ENCODE results near the gene BMAL1. TPM values are rescaled to one million over a fixed set of nuclear protein-coding genes. Genes with fewer than 3 reads are reported as not detected.

The BMAL1 gene
- total RNA-seq, 4 donors from 2014 or later: 21.4 to 39.5 (median 22.3) TPM

DNA sequence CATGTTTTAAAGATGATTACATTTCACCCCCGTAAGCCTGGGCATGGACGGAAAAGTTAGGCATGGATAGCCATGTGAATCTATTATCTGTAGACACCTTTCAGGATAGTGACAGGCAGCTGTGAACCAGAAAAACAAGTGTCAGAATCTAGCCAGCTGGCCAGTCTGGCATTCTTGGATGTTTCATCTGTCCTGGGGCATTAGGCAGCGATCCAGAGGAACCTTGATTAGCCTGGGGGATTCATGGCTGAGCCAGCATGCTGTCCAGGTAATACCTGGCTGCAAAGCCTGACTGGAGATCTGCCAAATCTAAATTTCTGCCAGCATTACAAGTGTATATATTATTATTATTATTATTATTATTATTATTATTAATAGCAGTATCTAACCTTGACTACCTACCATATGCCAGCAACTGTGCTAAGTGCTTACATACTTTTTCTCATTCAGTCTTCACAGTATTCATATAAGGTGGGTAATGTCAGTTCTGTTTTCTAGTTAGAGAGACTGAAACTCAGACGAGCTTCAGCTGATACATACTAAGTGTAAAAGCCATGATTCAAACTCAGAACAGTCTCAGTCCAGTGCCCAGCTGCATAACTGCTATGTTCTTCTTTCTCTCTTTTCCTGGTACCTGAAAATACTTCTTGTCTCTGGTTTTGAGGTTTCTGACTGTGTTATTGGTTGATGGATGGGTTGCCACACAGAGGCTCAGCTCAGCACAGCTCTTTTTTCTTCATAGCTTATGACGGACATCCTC lies 12.8 kb downstream of the BMAL1 start:
- TF ChIP-seq, protein P1, sequence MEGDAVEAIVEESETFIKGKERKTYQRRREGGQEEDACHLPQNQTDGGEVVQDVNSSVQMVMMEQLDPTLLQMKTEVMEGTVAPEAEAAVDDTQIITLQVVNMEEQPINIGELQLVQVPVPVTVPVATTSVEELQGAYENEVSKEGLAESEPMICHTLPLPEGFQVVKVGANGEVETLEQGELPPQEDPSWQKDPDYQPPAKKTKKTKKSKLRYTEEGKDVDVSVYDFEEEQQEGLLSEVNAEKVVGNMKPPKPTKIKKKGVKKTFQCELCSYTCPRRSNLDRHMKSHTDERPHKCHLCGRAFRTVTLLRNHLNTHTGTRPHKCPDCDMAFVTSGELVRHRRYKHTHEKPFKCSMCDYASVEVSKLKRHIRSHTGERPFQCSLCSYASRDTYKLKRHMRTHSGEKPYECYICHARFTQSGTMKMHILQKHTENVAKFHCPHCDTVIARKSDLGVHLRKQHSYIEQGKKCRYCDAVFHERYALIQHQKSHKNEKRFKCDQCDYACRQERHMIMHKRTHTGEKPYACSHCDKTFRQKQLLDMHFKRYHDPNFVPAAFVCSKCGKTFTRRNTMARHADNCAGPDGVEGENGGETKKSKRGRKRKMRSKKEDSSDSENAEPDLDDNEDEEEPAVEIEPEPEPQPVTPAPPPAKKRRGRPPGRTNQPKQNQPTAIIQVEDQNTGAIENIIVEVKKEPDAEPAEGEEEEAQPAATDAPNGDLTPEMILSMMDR (IDR thresholded peaks at IDR 0.05): no peak
- TF ChIP-seq POLR2A (IDR thresholded peaks at IDR 0.05): no peak
- Histone ChIP-seq H3K9me3 (no peaks in the 10 kb centered on the region), H3K27me3 (no peaks in the 10 kb centered on the region), H3K36me3 (no peaks in the 10 kb centered on the region), H3K4me3 (no peak overlapping the region), H3K4me1 (peaks cover 3 to 27% (median 3%) of the 10 kb centered on the region in 3 donors), H3K27ac (no peak overlapping the region)
- 44 to 52% methylated on average over 4 to 5 of the region's 5 CpGs for WGBS, 2 donors
- no peak for DNase-seq
- intact Hi-C loops (cut with DNase I): no loop called here

- intact Hi-C loops (cut with DNase I): no loop called here
- Histone ChIP-seq H3K36me3 (no peaks in the 10 kb centered on the region), H3K4me1 (peaks cover 3 to 27% (median 3%) of the 10 kb centered on the region in 3 donors), H3K27ac (no peak overlapping the region), H3K4me3 (no peak overlapping the region), H3K27me3 (no peaks in the 10 kb centered on the region), H3K9me3 (no peaks in the 10 kb centered on the region)
- TF ChIP-seq POLR2A (IDR thresholded peaks at IDR 0.05): no peak
- TF ChIP-seq, protein P1 (IDR thresholded peaks at IDR 0.05): no peak
- 83 to 95% methylated on average over 3 of the region's 3 CpGs for WGBS, 2 donors
- no peak for DNase-seq
These were observed 13.8 kb downstream of the BMAL1 start for GRCh38 chr11:13291361-13291760.

GRCh38 chr11:13291800-13292199 lies 14.2 kb downstream of the BMAL1 start:
- Histone ChIP-seq H3K4me3 (no peak overlapping the region), H3K36me3 (no peaks in the 10 kb centered on the region), H3K9me3 (no peaks in the 10 kb centered on the region), H3K27me3 (no peaks in the 10 kb centered on the region), H3K27ac (no peak overlapping the region), H3K4me1 (peaks cover 3 to 26% (median 3%) of the 10 kb centered on the region in 3 donors)
- TF ChIP-seq, protein P1 (IDR thresholded peaks at IDR 0.05): no peak
- no peak for TF ChIP-seq POLR2A (IDR thresholded peaks at IDR 0.05)
- DNase-seq: no peak
- intact Hi-C loops (cut with DNase I): no loop called here
- WGBS, 2 donors: 65 to 85% methylated on average over 3 of the region's 3 CpGs

- no peak overlapping the region for H3K27ac ChIP-seq
- DNase-seq: no peak
- intact Hi-C loops (cut with DNase I): no loop called here
- no peaks in the 10 kb centered on the region for H3K36me3 ChIP-seq
- WGBS, 2 donors: 95 to 100% methylated on average over 2 of the region's 2 CpGs
- H3K4me1 ChIP-seq: peaks cover 3 to 34% (median 11%) of the 10 kb centered on the region in 3 donors
- TF ChIP-seq POLR2A (IDR thresholded peaks at IDR 0.05): no peak
- TF ChIP-seq, protein P1 (IDR thresholded peaks at IDR 0.05): no peak
- no peaks in the 10 kb centered on the region for H3K27me3 ChIP-seq
- no peak overlapping the region for H3K4me3 ChIP-seq
- H3K9me3 ChIP-seq: no peaks in the 10 kb centered on the region
These were observed 15.4 kb downstream of the BMAL1 start for GRCh38 chr11:13292970-13293369.

DNA sequence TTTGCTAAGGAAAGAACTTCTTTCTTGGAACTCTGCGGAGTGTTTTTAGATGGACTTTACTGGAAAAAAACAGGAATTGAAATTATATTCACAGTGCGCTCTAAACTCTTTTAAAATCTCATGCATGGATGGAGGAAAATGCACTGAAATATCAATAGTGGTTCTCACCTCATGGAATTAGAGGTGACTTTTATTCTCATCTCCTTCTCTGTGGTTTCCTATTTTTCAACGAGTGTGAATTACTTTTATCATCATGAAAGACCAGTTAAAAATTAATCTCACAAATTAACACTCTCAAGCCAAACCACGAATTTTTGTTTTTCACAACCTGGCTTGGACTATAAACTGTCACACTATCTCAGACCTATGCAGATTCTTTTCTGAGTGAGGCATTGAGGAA lies 16.6 kb downstream of the BMAL1 start:
- TF ChIP-seq, protein P1 (IDR thresholded peaks at IDR 0.05): no peak
- no peak for TF ChIP-seq POLR2A (IDR thresholded peaks at IDR 0.05)
- no peak overlapping the region for H3K27ac ChIP-seq
- no peaks in the 10 kb centered on the region for H3K9me3 ChIP-seq
- H3K36me3 ChIP-seq: no peaks in the 10 kb centered on the region
- no peaks in the 10 kb centered on the region for H3K27me3 ChIP-seq
- 62 to 71% methylated on average over 4 of the region's 4 CpGs for WGBS, 2 donors
- no peak overlapping the region for H3K4me3 ChIP-seq
- H3K4me1 ChIP-seq: peaks cover 3 to 39% (median 11%) of the 10 kb centered on the region in 3 donors
- intact Hi-C loops (cut with DNase I): no loop called here
- no peak for DNase-seq
